ENCODE results near the gene RAB38. TPM values are rescaled to one million over a fixed set of nuclear protein-coding genes. Genes with fewer than 3 reads are reported as not detected.

The RAB38 gene
- total and polyA plus RNA-seq, 2 donors (not counting 1 experiment from before 2014, with no cell fraction given), result not detected

- no peaks in the 10 kb centered on the region for H3K9me3 Mint-ChIP-seq (ENCODE audit: insufficient read depth)
- CTCF ChIA-PET, result no interaction called here
- DNase-seq (no peak), ATAC-seq (ENCODE audit: low read depth) (no peak)
- WGBS (ENCODE audit: insufficient coverage), result 93% methylated on average over 3 of the region's 5 CpGs
- no peak overlapping the region for H3K4me3 Mint-ChIP-seq
- Histone ChIP-seq H3K36me3 (replicated peaks in 1 of 2; ENCODE audit: control extremely low read depth in 1 of 2, control insufficient read depth in 1 of 2, extremely low read depth in 1 of 2, insufficient read depth in 2 of 2, low read length in 1 of 2) (no peaks in the 10 kb centered on the region), H3K79me2 (ENCODE audit: control insufficient read depth, insufficient read depth, low read length) (no peaks in the 10 kb centered on the region), H3K4me1 (ENCODE audit: control insufficient read depth in 2 of 2, insufficient read depth in 2 of 2, low read length in 2 of 2) (no peaks in the 10 kb centered on the region), H3K27me3 (replicated peaks in 1 of 4; ENCODE audit: control extremely low read depth in 1 of 4, control insufficient read depth in 3 of 4, insufficient read depth in 4 of 4, low read length in 3 of 4) (peaks cover 0 to 4% (median 0%) of the 10 kb centered on the region in 4 experiments), H3K9me3 (ENCODE audit: control extremely low read depth in 1 of 3, control insufficient read depth in 2 of 3, insufficient read depth in 1 of 3, low read length in 2 of 3) (no peaks in the 10 kb centered on the region), H3K27ac (ENCODE audit: low read length in 2 of 2) (no peak overlapping the region), H3K4me2 (replicated peaks; ENCODE audit: low read depth, low read length, poor library complexity, severe bottlenecking) (no peak overlapping the region), H2AFZ (ENCODE audit: insufficient read depth, low read depth, low read length, poor library complexity, severe bottlenecking) (no peak overlapping the region), H4K20me1 (ENCODE audit: control insufficient read depth, insufficient read depth, low read length, poor library complexity, severe bottlenecking) (no peaks in the 10 kb centered on the region), H3K9ac (ENCODE audit: low read length) (no peak overlapping the region), H3K4me3 (ENCODE audit: control extremely low read depth in 1 of 5, extremely low read depth in 1 of 5, insufficient read depth in 1 of 5, low read depth in 2 of 5, low read length in 4 of 5) (no peak overlapping the region)
- TF ChIP-seq EZH2 (IDR thresholded peaks at IDR 0.05; ENCODE audit: borderline replicate concordance, insufficient read depth, low read depth, low read length, poor library complexity, severe bottlenecking) (no peak), CTCF (IDR thresholded peaks at IDR 0.05) (no peak)
- intact Hi-C loops (cut with micrococcal nuclease), result no loop called here
- H3K27ac Mint-ChIP-seq, result no peak overlapping the region
- no peaks in the 10 kb centered on the region for H3K27me3 Mint-ChIP-seq
- H3K4me1 Mint-ChIP-seq, result no peaks in the 10 kb centered on the region
- POLR2A ChIA-PET, result no interaction called here
These were observed 68.6 kb downstream of the RAB38 start for GRCh38 chr11:88106666-88107065.

- no peak overlapping the region for H3K4me2 ChIP-seq (replicated peaks; ENCODE audit: low read depth, low read length, poor library complexity, severe bottlenecking)
- H3K9ac ChIP-seq (ENCODE audit: low read length), result no peak overlapping the region
- DNase-seq (no peak), ATAC-seq (ENCODE audit: low read depth) (no peak)
- H3K79me2 ChIP-seq (ENCODE audit: control insufficient read depth, insufficient read depth, low read length), result no peaks in the 10 kb centered on the region
- Mint-ChIP-seq H3K27me3 (no peaks in the 10 kb centered on the region), H3K27ac (no peak overlapping the region), H3K4me1 (no peaks in the 10 kb centered on the region), H3K9me3 (ENCODE audit: insufficient read depth) (no peaks in the 10 kb centered on the region), H3K4me3 (no peak overlapping the region)
- no CpG with 5 or more reads among the region's 2 CpGs for WGBS (ENCODE audit: insufficient coverage)
- H4K20me1 ChIP-seq (ENCODE audit: control insufficient read depth, insufficient read depth, low read length, poor library complexity, severe bottlenecking), result no peaks in the 10 kb centered on the region
- no peaks in the 10 kb centered on the region for H3K36me3 ChIP-seq (replicated peaks in 1 of 2; ENCODE audit: control extremely low read depth in 1 of 2, control insufficient read depth in 1 of 2, extremely low read depth in 1 of 2, insufficient read depth in 2 of 2, low read length in 1 of 2)
- intact Hi-C loops (cut with micrococcal nuclease), result no loop called here
- ChIA-PET POLR2A (no interaction called here), CTCF (no interaction called here)
- H3K9me3 ChIP-seq (ENCODE audit: control extremely low read depth in 1 of 3, control insufficient read depth in 2 of 3, insufficient read depth in 1 of 3, low read length in 2 of 3), result no peaks in the 10 kb centered on the region
- H3K4me1 ChIP-seq (ENCODE audit: control insufficient read depth in 2 of 2, insufficient read depth in 2 of 2, low read length in 2 of 2), result no peaks in the 10 kb centered on the region
- H3K27ac ChIP-seq (ENCODE audit: low read length in 2 of 2), result no peak overlapping the region
- H3K27me3 ChIP-seq (replicated peaks in 1 of 4; ENCODE audit: control extremely low read depth in 1 of 4, control insufficient read depth in 3 of 4, insufficient read depth in 4 of 4, low read length in 3 of 4), result peaks cover 0 to 4% (median 0%) of the 10 kb centered on the region in 4 experiments
- TF ChIP-seq EZH2 (IDR thresholded peaks at IDR 0.05; ENCODE audit: borderline replicate concordance, insufficient read depth, low read depth, low read length, poor library complexity, severe bottlenecking) (no peak), CTCF (IDR thresholded peaks at IDR 0.05) (no peak)
- H2AFZ ChIP-seq (ENCODE audit: insufficient read depth, low read depth, low read length, poor library complexity, severe bottlenecking), result no peak overlapping the region
- H3K4me3 ChIP-seq (ENCODE audit: control extremely low read depth in 1 of 5, extremely low read depth in 1 of 5, insufficient read depth in 1 of 5, low read depth in 2 of 5, low read length in 4 of 5), result no peak overlapping the region
These were observed 69.3 kb downstream of the RAB38 start for GRCh38 chr11:88105951-88106350.

Measured in B cell (primary cell).